NCI-H446 (cell line): ENCODE results near the gene BAZ2B.

Source experiments
- DNase-seq, 2 experiments: peaks; one replicate each; lab custom pipeline; 2025; lab: John Stamatoyannopoulos, UW

Gene BAZ2B

DNA sequence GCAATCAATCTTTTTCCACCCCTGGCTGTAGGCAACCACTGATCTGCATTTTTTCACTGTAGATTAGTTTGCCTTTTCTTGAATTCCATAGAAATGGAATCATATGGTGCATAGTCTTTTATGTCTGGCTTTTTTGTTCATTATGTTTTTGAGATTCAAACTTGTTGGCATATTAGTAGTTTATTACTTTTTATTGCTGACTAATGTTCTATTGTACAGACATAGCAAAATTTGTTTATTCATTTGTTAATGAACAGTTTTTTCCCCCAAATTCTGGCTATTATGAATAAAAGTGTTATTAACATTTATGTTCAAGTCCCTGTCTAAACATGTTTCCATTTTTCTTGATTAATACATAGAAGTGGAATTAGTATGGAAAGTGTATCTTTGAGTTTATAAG is 308.4 kb downstream of the BAZ2B start:
- DNase-seq = no peak

DNA sequence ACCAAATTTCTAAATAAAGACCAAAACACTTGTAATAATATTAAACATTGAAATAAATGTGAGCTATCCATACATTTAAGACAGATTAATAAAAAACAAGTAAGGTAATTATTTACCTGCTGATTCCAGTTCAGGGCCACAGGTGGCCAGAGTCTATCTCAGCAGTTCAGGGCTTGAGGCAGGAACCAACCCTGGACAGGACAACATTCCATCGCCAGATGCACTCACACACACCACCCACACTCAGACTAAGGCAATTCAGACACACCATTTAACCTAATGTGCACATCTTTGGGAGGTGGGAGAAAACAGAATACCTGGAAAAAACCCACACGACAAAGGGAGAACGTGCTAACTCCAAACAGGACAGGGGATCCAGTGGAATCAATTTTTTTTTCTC is 315.8 kb downstream of the BAZ2B start:
- DNase-seq = no peak

DNA sequence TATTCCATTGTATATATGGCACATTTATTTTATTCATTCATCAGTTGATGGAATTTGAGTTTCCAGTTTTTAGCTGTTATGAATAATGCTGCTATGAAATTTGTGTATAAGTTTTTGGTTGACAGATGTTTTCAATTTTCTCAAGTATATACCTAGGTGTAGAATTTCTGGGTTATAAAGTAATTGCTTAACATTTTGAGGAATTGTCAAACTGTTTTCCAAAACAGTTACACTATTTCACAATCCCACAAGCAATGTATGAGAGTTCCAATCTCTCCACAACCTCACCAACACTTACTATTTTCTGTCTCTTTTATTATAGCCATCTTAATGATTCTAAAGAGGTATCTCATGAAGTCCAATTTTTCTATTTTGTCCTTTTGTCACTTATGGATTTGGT is 317.4 kb downstream of the BAZ2B start:
- DNase-seq = no peak

DNA sequence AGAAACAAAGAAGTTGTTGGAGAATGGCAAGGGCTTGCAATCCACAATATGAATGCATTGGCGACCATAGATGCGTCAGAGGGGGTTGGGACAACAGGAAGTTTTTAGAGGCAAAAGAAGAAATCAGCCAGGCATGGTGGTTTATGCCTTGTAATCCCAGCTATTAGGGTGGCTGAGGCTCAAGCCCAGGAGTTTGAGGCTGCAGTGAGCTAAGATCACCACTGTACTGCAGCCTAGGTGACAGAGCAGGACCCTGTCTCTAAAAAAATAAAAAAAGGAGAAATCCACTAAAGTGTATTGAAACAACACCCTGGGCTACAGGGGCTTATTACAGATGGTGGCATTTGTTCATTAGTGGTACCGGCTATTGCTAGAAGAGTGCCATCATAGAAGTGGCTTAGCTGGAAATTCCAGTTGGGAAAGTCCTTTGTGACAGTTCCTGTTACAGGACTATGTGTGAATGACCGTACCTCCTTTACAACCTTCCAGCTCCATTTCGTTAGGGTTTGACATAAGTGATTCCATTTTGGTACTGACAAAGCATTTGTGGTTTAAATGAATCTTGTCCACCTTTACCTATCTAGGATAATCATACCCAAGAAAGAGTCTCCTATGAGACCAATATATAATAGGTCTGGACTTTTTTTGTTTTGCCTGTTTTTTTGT is 319.2 kb downstream of the BAZ2B start:
- DNase-seq = no peak

DNA sequence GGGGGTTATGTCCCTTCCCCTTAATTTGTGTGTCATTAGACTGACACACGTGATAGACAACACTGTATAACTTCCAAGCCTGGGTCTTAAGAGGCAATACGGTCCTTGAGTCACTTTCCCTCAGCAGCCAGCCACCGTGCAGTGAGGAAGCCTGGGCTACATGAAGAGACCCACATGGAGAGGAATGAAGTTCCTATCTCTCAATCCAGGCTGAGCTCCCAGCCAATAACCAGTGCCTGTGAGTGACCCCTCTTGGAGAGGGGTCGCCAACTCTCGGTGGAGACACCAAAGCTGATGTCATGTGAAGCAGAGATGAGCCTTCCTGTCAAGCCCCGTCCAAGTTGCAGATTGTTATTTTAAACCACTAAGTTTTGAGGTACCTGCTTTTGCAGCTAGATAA is 324.2 kb downstream of the BAZ2B start:
- no peak for DNase-seq

DNA sequence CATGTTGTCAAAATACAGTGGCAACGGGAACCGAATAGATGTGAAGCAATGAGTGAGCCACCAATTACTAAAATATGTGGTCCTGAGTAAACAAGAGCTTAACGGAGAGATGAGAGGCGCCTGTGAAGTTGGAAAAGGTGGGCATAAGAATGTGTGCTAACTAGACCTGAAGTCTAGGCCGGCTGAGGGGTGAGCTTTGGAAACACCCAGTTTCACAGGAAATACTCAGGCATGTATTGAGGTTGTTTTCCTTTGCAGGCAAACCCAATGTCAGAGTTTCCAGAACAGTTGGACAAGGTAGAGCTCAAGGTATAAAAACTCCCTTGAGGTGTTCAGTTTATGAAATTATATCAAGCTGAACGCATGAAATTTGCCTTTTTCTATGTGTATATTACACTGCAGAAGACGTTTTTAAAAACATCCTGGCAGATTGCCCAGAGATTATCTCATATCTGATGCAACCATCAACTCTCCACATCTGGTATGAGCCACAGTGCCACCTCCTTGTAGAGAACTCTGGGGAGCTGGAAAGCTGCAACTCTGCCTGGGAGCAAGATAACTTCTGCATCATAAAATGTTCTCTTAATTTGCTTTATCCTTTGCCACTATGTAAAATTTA is 325.9 kb downstream of the BAZ2B start:
- peak in 1 of 2 experiments; percentile 9 for DNase-seq

DNA sequence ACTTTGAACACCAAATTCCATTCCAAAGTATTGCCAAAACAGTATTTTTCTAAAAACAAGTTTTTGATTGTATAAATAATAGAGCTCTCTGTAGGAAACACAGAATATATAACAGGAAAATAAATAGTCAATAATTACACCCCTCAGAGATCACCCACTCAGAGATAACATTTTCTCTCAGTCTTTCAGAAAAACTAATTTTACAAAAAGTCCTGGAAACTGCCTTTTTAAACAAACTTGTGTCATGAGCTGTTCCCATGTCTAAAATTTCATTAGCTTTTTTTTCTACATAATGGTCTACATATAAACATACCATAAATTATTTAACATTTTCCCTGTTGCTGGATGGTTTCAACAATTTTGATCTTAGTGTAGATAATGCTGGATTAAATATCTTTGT is 328.6 kb downstream of the BAZ2B start:
- DNase-seq = no peak

DNA sequence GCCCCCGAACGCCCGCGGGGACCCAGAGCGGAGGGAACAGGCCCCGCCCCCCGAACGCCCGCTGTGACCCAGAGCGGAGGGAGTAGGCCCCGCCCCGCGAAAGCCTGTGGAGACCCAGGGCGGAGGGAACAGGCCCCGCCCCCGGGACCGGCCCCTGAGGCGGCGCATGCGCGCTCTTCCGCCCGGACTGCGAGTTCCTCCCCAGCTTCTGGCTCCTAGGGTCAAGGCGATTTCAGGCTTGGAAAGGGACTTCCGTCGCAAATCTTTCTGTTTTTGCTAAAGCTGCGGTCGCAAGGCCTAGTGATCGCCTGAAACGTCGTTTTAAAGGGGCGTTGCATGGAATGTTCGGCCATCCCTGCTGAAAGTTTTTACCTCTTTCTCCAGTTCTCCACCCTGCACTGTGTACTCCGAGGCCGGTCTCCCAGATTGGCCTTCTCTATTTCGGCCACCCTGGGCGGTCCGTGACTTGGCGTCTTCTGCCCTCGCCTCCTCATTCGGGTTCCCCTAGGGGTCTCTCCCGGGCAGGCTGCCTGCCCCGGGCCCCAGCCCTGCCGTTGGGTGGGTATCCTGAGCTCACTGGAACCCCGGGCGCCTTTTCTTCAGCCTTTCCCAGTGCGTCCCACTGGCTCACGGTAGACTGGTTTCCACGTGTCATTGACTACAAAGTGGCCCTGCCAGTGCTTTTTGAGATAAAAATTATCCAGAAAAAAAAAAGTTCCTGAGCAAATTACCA is 329.5 kb downstream of the BAZ2B start:
- DNase-seq = peak; percentile 90 to 98

DNA sequence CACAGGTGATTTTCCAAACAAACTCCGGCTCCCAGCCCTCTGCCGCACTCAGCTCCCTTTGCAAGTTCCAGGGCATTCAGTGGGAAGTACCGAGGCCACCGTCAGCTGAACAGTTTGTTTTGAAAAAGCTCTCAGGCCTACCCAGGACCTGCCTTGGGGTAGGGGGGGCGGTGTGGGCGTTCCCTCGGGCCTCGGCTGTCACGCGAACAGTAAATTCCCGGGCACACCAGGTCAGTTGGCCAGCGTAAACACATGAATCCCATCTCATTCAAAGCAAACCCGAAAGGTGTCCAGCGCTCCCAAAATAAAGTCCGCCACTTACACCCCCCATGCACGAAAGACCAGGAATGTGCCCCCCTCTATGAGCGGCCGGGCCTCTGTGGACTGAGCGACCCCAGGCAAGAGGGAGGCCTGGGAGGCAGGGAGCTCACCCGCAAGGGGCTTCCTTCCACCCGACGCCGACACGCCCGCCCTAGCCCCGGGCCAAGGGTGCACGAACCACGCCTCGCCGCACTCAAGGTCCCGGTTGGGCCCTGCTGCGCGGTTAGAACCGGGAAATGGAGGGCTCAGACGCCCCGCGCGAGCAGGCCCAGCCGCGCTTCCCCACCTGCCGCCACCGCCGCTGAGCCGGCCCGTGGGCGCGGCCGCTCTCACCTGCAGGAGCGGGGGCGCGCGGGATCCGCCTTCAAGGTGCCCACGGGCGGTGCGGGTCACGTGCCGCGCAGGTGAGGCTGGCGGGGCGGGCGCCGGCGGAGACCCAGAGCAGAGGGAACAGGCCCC is 330.2 kb downstream of the BAZ2B start, which contains the start of gene WDSUB1:
Gene WDSUB1 (minus strand): TSS at position 775 of the 780 bp plus-strand sequence. CDS start 3,634 bp downstream, outside the sequence.
- peak in 1 of 2 experiments; percentile 26 for DNase-seq

DNA sequence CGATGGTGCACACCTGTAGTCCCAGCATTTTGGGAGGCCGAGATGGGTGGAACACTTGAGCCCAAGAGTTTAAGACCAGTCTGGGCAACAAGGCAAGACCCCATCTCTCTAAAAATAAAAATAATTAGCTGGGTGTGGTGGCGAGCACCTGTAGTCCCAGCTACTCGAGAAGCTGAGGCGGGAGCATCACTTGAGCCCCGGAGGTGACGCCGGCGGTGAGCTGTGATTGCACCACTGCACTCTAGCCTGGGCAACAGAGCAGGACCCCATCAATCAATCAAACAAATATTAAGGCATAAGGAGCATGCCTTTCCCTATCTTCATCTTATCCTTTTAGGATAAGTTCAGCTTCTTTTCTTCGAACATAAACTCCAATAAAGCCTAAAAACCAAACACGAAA is 330.9 kb downstream of the BAZ2B start:
- no peak for DNase-seq

DNA sequence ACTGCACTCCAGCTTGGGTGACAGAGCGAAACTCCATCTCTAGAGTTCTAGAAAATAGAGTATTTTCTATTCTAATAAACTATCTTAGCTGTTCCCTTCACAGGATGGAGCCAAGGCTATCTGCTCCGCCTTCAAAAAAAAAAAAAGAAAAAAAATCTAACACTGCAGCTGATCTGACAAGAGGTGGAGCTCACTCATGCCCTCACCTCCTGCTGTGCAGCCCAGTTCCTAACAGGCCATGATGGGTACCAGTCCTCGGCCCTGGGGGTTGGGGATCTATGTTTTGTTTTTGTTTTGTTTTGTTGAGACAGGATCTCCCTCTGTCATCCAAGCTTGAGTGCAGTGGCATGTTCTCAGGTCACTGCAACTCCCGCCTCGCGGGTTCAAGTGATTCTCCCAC is 332.8 kb downstream of the BAZ2B start:
- DNase-seq = no peak

DNA sequence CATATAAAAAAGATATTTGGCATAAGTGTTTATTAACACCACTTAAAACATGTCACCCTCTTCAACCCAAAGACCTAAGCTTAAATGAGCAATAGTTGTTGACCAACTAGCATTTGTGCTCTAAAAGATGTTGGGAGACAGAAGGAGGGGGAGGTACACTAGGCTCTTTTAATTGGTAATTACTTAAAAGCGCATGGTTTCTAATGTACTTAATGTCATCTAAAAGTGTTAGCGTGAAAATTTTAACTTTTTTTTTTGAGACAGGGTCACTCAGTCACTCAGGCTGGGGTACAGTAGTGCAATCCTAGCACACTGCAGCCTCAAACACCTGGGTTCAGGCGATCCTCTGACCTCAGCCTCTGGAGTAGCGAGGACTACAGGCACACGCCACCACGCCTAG is 335.3 kb downstream of the BAZ2B start:
- no peak for DNase-seq

DNA sequence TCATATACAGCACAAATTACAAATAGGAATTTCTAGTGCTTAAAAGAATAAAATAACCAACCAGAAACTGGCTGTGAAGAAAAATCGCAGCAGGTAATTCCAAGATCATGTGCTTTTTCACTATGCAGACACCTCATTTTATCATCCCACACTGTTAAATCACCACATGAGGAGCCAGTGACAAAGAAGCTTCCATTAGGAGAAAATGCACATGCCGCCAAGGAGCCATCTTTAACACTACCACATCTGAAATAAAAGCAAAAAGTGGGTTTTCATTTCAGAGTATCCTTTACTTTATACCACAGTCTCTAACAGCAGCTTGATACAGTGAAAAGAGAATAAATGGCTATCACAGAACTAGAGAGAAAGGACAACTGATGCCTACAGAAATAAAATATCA is 336.6 kb downstream of the BAZ2B start:
- DNase-seq = no peak

DNA sequence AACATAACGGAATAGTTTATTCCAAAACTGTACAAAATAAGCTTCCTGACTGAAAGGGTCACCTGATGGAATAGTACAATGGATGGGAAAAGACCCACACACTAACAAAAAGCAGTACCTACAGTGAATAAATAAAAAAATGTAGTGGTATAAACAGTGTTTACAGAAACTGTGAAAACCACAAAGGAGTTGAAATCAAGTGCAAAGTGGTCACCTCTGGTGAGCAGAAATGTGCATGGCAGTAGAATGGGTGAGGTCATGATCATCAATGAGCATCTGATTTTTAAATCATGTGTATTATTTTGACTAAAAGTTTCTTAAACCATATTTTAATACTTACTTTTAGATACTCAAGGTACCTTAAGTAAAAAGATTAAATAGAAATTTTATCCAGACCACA is 341.2 kb downstream of the BAZ2B start:
- no peak for DNase-seq

DNA sequence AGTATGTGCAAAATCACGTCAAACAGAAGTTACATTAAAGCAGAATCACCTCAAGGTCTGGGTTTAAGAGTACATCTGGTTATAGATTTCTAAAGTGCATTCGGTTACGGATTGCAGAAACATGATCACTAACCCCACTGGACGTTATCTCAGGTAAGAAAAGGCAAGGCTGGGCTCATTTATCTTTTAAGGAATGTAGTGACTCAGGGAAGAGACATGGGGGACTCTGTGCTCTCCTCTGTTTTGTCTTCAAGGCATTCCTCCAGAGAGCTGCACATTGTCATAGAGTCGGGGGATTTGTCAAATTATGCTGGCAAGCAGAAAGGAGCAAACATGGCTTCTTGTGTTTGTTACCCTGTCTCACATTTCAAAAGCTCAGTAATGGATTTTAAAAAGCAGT is 344.2 kb downstream of the BAZ2B start:
- DNase-seq = no peak

DNA sequence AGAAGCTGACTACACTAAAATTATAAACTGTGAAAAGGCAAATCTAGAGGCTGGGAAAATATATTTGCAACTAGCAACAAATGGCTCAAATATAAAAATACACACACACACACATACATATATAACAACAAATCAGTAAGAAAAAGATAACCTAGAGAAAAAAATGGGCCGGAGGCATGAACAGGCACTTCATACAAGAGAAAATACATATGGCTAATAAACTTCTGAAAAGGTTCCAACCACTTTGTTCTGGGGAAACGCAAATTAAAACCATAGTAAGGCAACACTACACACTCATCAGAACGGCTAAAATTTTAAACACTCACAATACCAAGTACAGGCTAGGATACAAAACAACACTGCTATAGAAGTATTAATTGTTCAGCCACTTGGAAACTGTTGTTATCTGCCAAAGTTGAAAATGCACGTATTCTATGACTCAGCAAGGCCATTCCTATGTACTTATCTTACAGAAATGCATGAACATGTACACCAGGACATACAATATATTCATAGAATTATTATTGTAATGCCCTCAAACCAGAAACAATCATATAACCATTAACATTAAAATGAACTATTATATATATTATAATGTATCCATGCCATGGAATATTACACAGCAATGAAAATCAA is 345.5 kb downstream of the BAZ2B start:
- DNase-seq = no peak
